GM18499 (cell line): Measurements from ENCODE around the gene ERC2.

Experiments
- ATAC-seq: cut with Tn5 transposase; IDR thresholded peaks from one replicate; pipeline ENCODE4 v1.9.1; 2021; ENCODE audit warnings: moderate number of reproducible peaks; ENCODE audit not compliant: insufficient read depth, unreplicated experiment

The ERC2 gene

GRCh38 chr3:55742832-55743136, 725.5 kb downstream of the ERC2 start:
- ATAC-seq = no peak

- ATAC-seq = no peak
Measured at GRCh38 chr3:55742022-55742831, 726.0 kb downstream of the ERC2 start.

GRCh38 chr3:55737186-55737585, 731.1 kb downstream of the ERC2 start:
- no peak for ATAC-seq

- ATAC-seq = no peak
Measured at GRCh38 chr3:55735976-55736375, 732.3 kb downstream of the ERC2 start.

- ATAC-seq = no peak
Measured at GRCh38 chr3:55731741-55732140, 736.5 kb downstream of the ERC2 start.

GRCh38 chr3:55729546-55729945, 738.7 kb downstream of the ERC2 start:
- ATAC-seq = no peak

GRCh38 chr3:55728461-55729100, 739.7 kb downstream of the ERC2 start:
- ATAC-seq = no peak

- ATAC-seq = no peak
Measured at GRCh38 chr3:55726501-55726775, 741.8 kb downstream of the ERC2 start.

- ATAC-seq = no peak
Measured at GRCh38 chr3:55725681-55726500, 742.4 kb downstream of the ERC2 start.

GRCh38 chr3:55724821-55725220, 743.4 kb downstream of the ERC2 start:
- peak; percentile 67 for ATAC-seq

GRCh38 chr3:55724407-55724784, 743.9 kb downstream of the ERC2 start:
- no peak for ATAC-seq

- no peak for ATAC-seq
Measured at GRCh38 chr3:55723653-55724406, 744.4 kb downstream of the ERC2 start.

GRCh38 chr3:55721716-55722484, 746.4 kb downstream of the ERC2 start:
- no peak for ATAC-seq

GRCh38 chr3:55720614-55721013, 747.7 kb downstream of the ERC2 start:
- ATAC-seq = no peak

GRCh38 chr3:55719508-55719907, 748.8 kb downstream of the ERC2 start:
- ATAC-seq = no peak

GRCh38 chr3:55719006-55719405, 749.3 kb downstream of the ERC2 start:
- no peak for ATAC-seq

- ATAC-seq = no peak
Measured at GRCh38 chr3:55718521-55718921, 749.7 kb downstream of the ERC2 start.

GRCh38 chr3:55718074-55718473, 750.2 kb downstream of the ERC2 start:
- ATAC-seq = no peak

GRCh38 chr3:55717481-55717880, 750.8 kb downstream of the ERC2 start:
- no peak for ATAC-seq

GRCh38 chr3:55716611-55717225, 751.5 kb downstream of the ERC2 start:
- no peak for ATAC-seq
